Central memory CD8-positive, alpha-beta T cell (primary cell): ENCODE data around the gene ACBD6.
A peak's percentile ranks its signal among the peaks of the same experiment; 100 is the strongest.

Experiments used
- ATAC-seq: fragments of 150-1000 bp; cut with Tn5 transposase; replicated peaks from 2 replicates; pipeline ENCODE4 v1.10.0; 2022; ENCODE audit warnings: mild to moderate bottlenecking, moderate FRiP score, moderate number of reproducible peaks; ENCODE audit not compliant: poor library complexity, severe bottlenecking; ENCODE audit errors: extremely low read depth
- DNase-seq, 2 donors: peaks; one replicate each; pipeline ENCODE4 v3.0.0; 2021; ENCODE audit warnings: low spot score in 2 of 2
- H3K27ac Mint-ChIP-seq: one replicate; pipeline ENCODE4 v1.8.0; 2022; ENCODE audit warnings: low read depth, mild to moderate bottlenecking, moderate library complexity, mixed read lengths
- H3K27me3 Mint-ChIP-seq: one replicate; pipeline ENCODE4 v1.8.0; 2022; ENCODE audit warnings: mixed read lengths
- H3K36me3 Mint-ChIP-seq: one replicate; pipeline ENCODE4 v1.8.0; 2022; ENCODE audit warnings: mild to moderate bottlenecking, moderate library complexity, mixed read lengths; ENCODE audit not compliant: insufficient read depth
- H3K4me1 Mint-ChIP-seq: one replicate; pipeline ENCODE4 v1.8.0; 2022; ENCODE audit warnings: mixed read lengths
- H3K4me3 Mint-ChIP-seq: one replicate; pipeline ENCODE4 v1.8.0; 2022; ENCODE audit warnings: mild to moderate bottlenecking, moderate library complexity, mixed read lengths
- H3K9me3 Mint-ChIP-seq: one replicate; pipeline ENCODE4 v1.8.0; 2022; ENCODE audit warnings: mixed read lengths

Gene ACBD6

DNA sequence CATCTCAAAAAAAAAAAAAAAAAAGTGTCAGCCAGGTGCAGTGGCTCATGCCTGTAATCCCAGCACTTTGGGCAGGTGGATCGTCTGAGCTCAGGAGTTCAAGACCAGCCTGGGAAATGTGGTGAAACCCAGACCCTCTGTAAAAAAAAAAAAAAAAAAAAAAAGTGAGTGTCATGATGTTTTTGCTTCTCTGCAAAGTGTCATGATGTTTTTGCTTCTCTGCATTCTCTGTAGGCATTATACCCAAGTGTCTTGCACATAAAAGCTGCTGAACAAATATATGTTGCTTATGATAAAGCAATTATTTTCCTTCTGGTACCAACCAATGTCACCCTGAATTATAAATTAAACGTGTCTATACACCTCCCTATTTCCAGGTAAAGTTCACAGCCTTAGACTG is 1.7 kb downstream of the ACBD6 start:
- H3K4me3 Mint-ChIP-seq = peak overlapping the region; percentile 95
- H3K9me3 Mint-ChIP-seq = no peaks in the 10 kb centered on the region
- peaks cover 8% of the 10 kb centered on the region for H3K36me3 Mint-ChIP-seq
- DNase-seq (no peak), ATAC-seq (no peak)
- H3K27me3 Mint-ChIP-seq = no peaks in the 10 kb centered on the region
- H3K4me1 Mint-ChIP-seq = peaks cover 32% of the 10 kb centered on the region
- H3K27ac Mint-ChIP-seq = no peak overlapping the region

DNA sequence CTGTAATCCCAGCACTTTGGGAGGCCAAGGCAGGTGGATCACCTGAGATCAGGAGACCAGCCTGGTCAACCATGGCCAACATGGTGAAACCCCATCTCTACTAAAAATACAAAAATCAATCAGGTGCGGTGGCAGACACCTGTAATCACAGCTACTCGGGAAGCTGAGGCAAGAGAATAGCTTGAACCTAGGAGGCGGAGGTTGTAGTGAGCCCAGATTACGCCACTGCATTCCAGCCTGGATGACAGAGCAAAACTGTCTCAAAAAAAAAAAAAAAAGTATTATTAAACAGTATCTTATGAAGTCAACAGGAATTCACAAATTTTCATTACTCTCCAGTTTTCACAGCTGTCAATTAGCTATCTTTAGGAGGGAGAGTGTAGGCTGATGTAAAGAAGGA is 3.8 kb downstream of the ACBD6 start:
- H3K27ac Mint-ChIP-seq = no peak overlapping the region
- H3K4me1 Mint-ChIP-seq = peaks cover 38% of the 10 kb centered on the region
- no peak overlapping the region for H3K4me3 Mint-ChIP-seq
- no peaks in the 10 kb centered on the region for H3K27me3 Mint-ChIP-seq
- H3K36me3 Mint-ChIP-seq = peaks cover 12% of the 10 kb centered on the region
- no peak for DNase-seq
- H3K9me3 Mint-ChIP-seq = no peaks in the 10 kb centered on the region
- ATAC-seq = no peak

DNA sequence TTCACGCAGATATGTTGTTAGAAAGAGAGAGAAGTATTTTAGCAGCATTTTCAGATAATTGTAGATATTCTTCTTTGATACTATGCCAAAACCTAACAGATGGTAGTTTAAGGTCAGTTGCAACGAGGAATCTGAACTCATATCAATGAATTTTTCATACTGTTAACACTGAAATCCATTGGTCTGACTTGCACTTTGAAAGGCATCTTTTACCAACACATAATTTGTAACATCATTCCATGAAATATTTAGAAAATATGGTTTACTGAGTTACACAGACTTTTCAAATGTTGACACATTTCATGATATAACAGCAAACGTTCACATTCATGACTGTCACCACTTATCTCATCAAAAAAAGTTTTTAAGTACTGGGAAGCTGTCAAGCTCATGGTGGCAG is 4.6 kb downstream of the ACBD6 start:
- no peak overlapping the region for H3K27ac Mint-ChIP-seq
- H3K27me3 Mint-ChIP-seq = no peaks in the 10 kb centered on the region
- DNase-seq (no peak), ATAC-seq (no peak)
- peaks cover 11% of the 10 kb centered on the region for H3K36me3 Mint-ChIP-seq
- no peaks in the 10 kb centered on the region for H3K9me3 Mint-ChIP-seq
- H3K4me3 Mint-ChIP-seq = no peak overlapping the region
- H3K4me1 Mint-ChIP-seq = peaks cover 31% of the 10 kb centered on the region

DNA sequence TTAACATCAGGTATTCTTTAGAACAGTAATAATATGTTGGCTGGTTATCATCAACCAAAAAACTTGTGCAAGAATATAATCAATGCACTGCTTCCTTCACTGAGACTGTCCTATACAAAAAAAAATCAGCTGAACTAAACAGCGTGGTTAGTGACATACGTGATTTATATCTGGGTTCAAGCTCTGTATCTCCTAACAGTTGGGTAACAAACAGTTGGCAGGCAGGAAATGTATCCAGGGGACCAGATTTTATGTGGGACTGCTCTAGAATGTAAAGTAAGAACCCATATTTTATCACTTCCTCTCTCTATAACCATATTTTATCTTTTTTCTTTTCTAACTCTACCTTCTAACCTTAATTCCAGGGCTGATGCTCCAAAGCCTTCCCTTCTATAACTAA is 8.0 kb downstream of the ACBD6 start:
- Mint-ChIP-seq H3K4me3 (no peak overlapping the region), H3K27ac (no peak overlapping the region), H3K9me3 (no peaks in the 10 kb centered on the region), H3K27me3 (no peaks in the 10 kb centered on the region), H3K36me3 (peaks cover 8% of the 10 kb centered on the region), H3K4me1 (peaks cover 14% of the 10 kb centered on the region)
- ATAC-seq (no peak), DNase-seq (no peak)

DNA sequence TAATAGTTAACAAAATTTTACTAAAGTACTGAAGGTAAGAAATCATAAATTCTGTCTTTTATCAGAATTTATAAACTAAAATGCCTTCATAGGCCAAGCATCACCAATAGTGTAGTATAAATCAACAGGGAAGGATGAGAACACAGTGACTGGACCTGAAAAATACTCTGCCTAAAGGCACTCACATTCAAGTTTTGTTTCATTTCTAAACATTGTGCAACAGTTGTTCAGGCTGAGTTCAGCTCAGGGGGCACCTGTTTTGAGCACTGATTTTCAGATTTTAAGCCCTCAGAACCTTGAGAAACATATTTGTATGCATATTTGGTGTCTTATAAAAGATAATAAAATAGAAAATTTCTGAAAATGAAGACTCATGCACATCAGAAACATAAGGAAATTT is 12.4 kb downstream of the ACBD6 start:
- Mint-ChIP-seq H3K9me3 (no peaks in the 10 kb centered on the region), H3K27me3 (no peaks in the 10 kb centered on the region), H3K36me3 (peaks cover 16% of the 10 kb centered on the region)

DNA sequence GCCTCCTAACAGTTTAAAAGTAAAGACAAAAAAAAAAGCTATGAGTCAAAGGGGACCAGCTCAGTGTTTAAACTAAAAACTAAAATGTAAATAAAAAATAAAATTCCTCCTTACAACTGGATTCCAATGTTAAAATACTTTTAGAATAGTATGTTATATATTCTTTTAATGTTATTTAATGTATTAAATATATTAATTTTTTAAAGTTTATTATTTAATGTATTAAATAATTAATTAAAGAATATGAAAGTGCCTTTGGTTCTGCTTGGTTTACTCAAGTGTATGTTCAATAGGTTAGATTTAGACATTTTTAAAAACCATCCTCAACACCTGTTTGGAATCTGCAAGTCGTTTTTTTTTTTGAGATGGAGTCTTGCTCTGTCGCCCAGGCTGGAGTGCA is 13.1 kb downstream of the ACBD6 start:
- DNase-seq (no peak), ATAC-seq (no peak)
- H3K9me3 Mint-ChIP-seq = no peaks in the 10 kb centered on the region
- H3K36me3 Mint-ChIP-seq = peaks cover 15% of the 10 kb centered on the region
- H3K27ac Mint-ChIP-seq = no peak overlapping the region
- H3K4me1 Mint-ChIP-seq = peaks cover 6% of the 10 kb centered on the region
- H3K27me3 Mint-ChIP-seq = no peaks in the 10 kb centered on the region
- no peak overlapping the region for H3K4me3 Mint-ChIP-seq

More for the DNA sequence above, 12.4 kb downstream of the ACBD6 start:
- Mint-ChIP-seq H3K27ac (no peak overlapping the region), H3K4me1 (peaks cover 13% of the 10 kb centered on the region), H3K4me3 (no peak overlapping the region)
- DNase-seq (no peak), ATAC-seq (no peak)

DNA sequence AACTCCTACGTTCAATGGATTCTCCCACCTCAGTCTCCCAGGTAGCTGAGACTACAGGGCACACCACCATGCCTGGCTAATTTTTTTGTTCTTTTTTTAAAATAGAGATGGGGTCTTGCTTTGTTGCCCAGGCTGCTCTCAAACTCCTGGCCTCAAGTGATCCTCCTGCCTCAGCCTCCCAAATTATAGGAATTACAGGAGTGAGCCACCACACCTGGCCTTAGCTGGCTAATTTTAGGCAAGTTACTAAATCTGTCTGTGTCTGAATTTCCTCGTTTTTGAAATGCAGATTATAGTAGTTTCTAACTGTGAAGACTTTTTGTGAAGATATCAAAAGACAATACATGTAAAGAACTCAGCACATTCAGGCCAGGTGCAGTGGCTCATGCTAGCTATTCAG is 13.7 kb downstream of the ACBD6 start:
- no peak for ATAC-seq
- DNase-seq = no peak
- Mint-ChIP-seq H3K4me1 (peaks cover 6% of the 10 kb centered on the region), H3K4me3 (no peak overlapping the region), H3K27me3 (no peaks in the 10 kb centered on the region), H3K36me3 (peaks cover 17% of the 10 kb centered on the region), H3K9me3 (no peaks in the 10 kb centered on the region), H3K27ac (no peak overlapping the region)

DNA sequence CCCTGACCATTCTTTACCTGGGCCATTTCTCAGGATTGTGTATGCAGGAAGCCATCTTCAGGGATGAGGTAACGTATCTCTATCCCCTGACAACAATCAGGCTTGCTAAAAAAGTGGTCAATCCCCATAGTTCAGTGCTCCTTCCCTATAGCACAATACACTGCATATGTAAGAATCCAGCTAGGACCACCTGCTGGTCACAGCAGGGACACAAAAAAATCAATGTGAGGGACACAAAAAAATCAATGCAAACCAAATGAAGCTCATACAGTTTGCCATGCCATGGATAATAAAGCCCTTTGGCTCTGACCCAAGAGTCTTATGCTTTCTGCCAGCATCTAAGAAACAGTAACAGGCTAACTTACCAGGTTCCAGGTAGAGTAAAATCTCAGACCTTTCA is 16.3 kb downstream of the ACBD6 start:
- peaks cover 17% of the 10 kb centered on the region for H3K4me1 Mint-ChIP-seq
- no peak overlapping the region for H3K4me3 Mint-ChIP-seq
- H3K36me3 Mint-ChIP-seq = peaks cover 14% of the 10 kb centered on the region
- ATAC-seq = no peak
- no peak overlapping the region for H3K27ac Mint-ChIP-seq
- no peaks in the 10 kb centered on the region for H3K9me3 Mint-ChIP-seq
- H3K27me3 Mint-ChIP-seq = no peaks in the 10 kb centered on the region
- DNase-seq = no peak

DNA sequence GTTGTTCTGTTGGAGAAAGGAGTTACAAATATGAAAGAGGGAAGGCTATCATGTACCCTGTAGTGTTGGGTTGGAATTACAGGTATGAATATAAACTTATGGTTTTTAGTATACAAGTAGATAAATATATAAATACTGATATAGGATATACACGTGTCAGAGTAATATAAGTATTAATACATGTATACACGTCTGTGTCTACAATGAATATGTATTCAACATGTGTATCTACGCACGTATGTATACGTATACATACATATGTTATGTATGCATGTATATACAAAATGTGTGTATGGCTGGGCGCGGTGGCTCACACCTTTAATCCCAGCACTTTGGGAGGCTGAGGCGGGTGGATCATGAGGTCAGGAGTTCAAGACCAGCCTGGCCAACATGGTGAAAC is 17.9 kb downstream of the ACBD6 start:
- H3K4me3 Mint-ChIP-seq = no peak overlapping the region
- H3K36me3 Mint-ChIP-seq = peaks cover 15% of the 10 kb centered on the region
- H3K27me3 Mint-ChIP-seq = no peaks in the 10 kb centered on the region
- ATAC-seq (no peak), DNase-seq (no peak)
- H3K27ac Mint-ChIP-seq = no peak overlapping the region
- no peaks in the 10 kb centered on the region for H3K9me3 Mint-ChIP-seq
- H3K4me1 Mint-ChIP-seq = peaks cover 17% of the 10 kb centered on the region

DNA sequence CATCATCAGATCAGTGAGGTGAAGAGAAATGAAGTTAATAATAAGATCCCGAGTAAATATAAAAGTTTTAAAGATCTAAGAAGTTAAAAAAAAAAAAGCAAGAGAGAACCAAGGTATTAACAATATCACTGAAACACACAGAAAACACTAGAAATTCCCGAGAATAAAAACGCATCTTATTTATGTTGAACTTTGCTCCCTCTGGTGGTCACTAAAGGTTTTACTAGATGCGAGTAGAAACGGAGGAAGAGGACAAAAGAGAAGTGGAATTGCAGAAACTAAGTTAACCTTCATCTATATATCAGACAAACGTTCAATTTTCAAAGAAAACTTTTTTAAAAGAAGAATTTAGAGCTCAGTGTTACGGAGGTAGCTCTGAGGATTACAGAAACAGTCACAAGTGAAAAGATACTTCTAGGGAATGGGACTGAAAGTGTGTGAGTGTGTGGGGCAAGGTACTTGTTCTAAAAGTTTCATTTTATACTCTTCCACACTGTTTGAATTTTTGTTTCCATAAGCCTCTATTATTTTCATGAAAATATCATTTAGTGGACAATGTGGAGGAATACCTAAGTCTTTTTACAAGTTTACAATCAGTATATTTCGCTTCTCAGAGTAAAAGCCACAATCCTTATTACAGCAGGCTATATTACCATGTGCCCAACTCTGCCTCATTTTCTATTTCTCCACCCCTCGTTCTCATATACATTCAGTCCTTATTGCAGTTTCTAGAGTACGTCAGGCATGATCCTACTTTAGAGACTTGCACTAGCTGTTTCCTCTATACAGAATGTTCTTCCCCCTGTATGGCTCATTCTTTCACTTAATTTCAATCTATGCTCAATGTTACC is 19.7 kb downstream of the ACBD6 start:
- Mint-ChIP-seq H3K4me3 (no peak overlapping the region), H3K27ac (no peak overlapping the region), H3K36me3 (peaks cover 12% of the 10 kb centered on the region), H3K9me3 (no peaks in the 10 kb centered on the region), H3K4me1 (peaks cover 17% of the 10 kb centered on the region), H3K27me3 (no peaks in the 10 kb centered on the region)
- DNase-seq (no peak), ATAC-seq (no peak)

DNA sequence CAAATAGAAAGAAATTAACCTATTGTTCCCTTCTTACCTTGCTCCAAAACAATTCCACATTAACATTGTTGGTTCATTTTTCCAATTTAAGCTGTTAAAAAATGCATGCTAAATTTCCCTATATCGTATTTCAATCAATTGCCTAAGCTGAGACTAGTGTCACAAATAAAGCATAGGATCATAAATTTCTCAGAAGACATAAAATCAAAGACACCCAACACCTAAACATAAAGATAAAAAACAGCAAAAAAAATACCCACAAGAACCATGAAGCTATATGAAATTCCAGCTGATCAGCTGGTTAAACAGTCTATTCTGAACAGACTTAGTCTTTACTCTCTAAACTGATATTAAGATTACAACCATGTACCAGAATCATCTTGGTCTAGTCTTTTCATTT is 32.3 kb downstream of the ACBD6 start:
- H3K4me3 Mint-ChIP-seq = no peak overlapping the region
- H3K9me3 Mint-ChIP-seq = peaks cover under 1% of the 10 kb centered on the region
- no peak for ATAC-seq
- H3K36me3 Mint-ChIP-seq = peaks cover 13% of the 10 kb centered on the region
- H3K4me1 Mint-ChIP-seq = peaks cover 38% of the 10 kb centered on the region
- no peak for DNase-seq
- no peaks in the 10 kb centered on the region for H3K27me3 Mint-ChIP-seq
- H3K27ac Mint-ChIP-seq = peak overlapping the region; percentile 14

DNA sequence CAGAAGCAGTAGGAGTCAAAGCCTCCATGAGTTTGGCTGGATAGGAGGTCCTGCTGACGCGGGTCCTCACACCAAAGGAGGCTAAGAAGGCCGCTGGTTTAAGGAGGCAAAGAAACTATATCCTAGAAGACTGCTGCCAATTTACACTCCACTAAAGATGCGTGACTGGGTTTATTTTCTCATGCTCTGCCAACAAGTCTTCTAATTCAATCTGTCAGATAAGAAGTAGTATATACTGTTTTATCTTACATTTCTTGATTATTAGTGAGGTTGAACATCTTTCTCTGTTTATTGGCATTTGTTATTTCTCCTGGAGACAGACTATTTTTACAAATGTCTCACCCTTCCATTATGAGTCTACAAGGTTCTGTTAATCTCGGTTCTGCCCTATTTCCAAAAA is 34.1 kb downstream of the ACBD6 start:
- DNase-seq (no peak), ATAC-seq (no peak)
- Mint-ChIP-seq H3K9me3 (peaks cover 5% of the 10 kb centered on the region), H3K27ac (no peak overlapping the region), H3K4me3 (no peak overlapping the region), H3K4me1 (peaks cover 42% of the 10 kb centered on the region), H3K36me3 (peaks cover 12% of the 10 kb centered on the region), H3K27me3 (no peaks in the 10 kb centered on the region)

DNA sequence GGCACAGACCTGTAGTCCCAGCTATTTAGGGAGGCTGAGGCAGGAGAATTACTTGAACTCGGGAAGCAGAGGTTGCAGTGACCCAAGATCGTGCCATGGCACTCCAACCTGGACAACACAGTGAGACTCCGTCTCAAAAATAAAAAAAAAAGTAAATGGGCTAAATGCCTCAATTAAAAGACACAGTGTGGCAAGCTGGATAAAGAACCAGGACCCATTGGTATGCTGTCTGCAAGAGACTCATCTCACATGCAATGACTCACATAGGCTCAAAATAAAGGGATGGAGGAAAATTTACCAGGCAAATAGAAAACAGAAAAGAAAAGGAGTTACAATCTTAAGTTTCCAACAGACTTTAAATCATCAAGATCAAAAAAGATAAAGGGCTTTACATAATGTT is 40.3 kb downstream of the ACBD6 start:
- H3K27ac Mint-ChIP-seq = no peak overlapping the region
- DNase-seq = no peak
- no peak overlapping the region for H3K4me3 Mint-ChIP-seq
- no peak for ATAC-seq
- H3K27me3 Mint-ChIP-seq = no peaks in the 10 kb centered on the region
- H3K9me3 Mint-ChIP-seq = peaks cover 16% of the 10 kb centered on the region
- H3K4me1 Mint-ChIP-seq = peaks cover 33% of the 10 kb centered on the region
- H3K36me3 Mint-ChIP-seq = peaks cover 3% of the 10 kb centered on the region
